Activated B cell treated with CpG ODN at 0.5 μM for 24 hours (primary cell): ENCODE measurements around the gene ANO1. TPM values are rescaled to one million over a fixed set of nuclear protein-coding genes. Genes with fewer than 3 reads are reported as not detected.

Source experiments
- ATAC-seq: fragments of 200-7000 bp; cut with Tn5 transposase; one replicate; pipeline ENCODE4 v1.10.0; 2021; ENCODE audit warnings: low read depth, mild to moderate bottlenecking, moderate library complexity
- CTCF ChIA-PET: fragments of 350-600 bp; sonication (Branson Sonifier 250); formaldehyde crosslinking; loops from one replicate; lab custom pipeline; 2021; ENCODE audit warnings: antibody characterized with exemption; lab: Charles Lee
- POLR2A ChIA-PET: fragments of 350-600 bp; sonication (Branson Sonifier 250); formaldehyde crosslinking; loops from one replicate; lab custom pipeline; 2021; ENCODE audit warnings: antibody characterized with exemption; lab: Charles Lee
- DNase-seq: peaks from one replicate; pipeline ENCODE4 v3.0.0; 2022
- H3K27ac Mint-ChIP-seq: one replicate; pipeline ENCODE4 v1.8.0; 2020; ENCODE audit warnings: mixed read lengths
- H3K27me3 Mint-ChIP-seq: one replicate; pipeline ENCODE4 v1.8.0; 2021; ENCODE audit warnings: mixed read lengths
- H3K36me3 Mint-ChIP-seq: one replicate; pipeline ENCODE4 v1.8.0; 2021; ENCODE audit warnings: low read depth, mixed read lengths
- H3K4me1 Mint-ChIP-seq: one replicate; pipeline ENCODE4 v1.8.0; 2021; ENCODE audit warnings: mixed read lengths
- H3K4me3 Mint-ChIP-seq: one replicate; pipeline ENCODE4 v1.8.0; 2020; ENCODE audit warnings: mild to moderate bottlenecking, mixed read lengths
- H3K9me3 Mint-ChIP-seq: one replicate; pipeline ENCODE4 v1.8.0; 2020; ENCODE audit warnings: mixed read lengths
- intact Hi-C: fragments of 100-400 bp; cut with micrococcal nuclease; formaldehyde crosslinking; loops from one replicate; pipeline ENCODE4 v1.15.1; 2024
- total RNA-seq: library from RNA; stranded (reverse); gene quantifications from 2 replicates; pipeline ENCODE4 v1.2.3, GENCODE V29; 2022
- TF ChIP-seq, protein P1 (sequence below): fragments of 200-600 bp; IDR thresholded peaks from one replicate; pipeline ENCODE4 v1.8.0; 2022; ENCODE audit warnings: antibody characterized with exemption, mild to moderate bottlenecking

ANO1 gene
- total RNA-seq, 1 donor from 2014 or later: not detected

DNA sequence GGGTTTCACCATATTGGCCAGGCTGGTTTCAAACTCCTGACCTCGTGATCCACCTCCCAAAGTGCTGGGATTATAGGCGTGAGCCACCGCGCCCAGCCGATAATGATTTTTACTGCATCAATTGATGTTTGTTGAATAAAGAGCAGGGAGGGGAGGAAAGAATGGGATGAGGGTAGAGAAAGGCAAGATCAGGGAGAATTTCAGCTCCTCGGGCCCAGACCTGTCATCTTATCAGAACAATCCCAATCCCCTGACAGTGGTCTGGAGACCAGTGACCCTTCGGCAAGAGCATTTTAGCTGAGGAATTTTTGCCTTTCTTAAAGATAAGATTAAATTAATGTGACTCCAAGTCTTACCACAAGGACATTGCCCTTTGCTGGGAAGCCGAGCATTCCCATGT lies 15.0 kb upstream of the ANO1 start:
- Mint-ChIP-seq H3K9me3 (no peaks in the 10 kb centered on the region), H3K4me3 (no peak overlapping the region), H3K27me3 (peaks cover 10% of the 10 kb centered on the region), H3K4me1 (no peaks in the 10 kb centered on the region), H3K27ac (no peak overlapping the region), H3K36me3 (no peaks in the 10 kb centered on the region)
- CTCF ChIA-PET: no interaction called here
- intact Hi-C loops: no loop called here
- TF ChIP-seq, protein P1, sequence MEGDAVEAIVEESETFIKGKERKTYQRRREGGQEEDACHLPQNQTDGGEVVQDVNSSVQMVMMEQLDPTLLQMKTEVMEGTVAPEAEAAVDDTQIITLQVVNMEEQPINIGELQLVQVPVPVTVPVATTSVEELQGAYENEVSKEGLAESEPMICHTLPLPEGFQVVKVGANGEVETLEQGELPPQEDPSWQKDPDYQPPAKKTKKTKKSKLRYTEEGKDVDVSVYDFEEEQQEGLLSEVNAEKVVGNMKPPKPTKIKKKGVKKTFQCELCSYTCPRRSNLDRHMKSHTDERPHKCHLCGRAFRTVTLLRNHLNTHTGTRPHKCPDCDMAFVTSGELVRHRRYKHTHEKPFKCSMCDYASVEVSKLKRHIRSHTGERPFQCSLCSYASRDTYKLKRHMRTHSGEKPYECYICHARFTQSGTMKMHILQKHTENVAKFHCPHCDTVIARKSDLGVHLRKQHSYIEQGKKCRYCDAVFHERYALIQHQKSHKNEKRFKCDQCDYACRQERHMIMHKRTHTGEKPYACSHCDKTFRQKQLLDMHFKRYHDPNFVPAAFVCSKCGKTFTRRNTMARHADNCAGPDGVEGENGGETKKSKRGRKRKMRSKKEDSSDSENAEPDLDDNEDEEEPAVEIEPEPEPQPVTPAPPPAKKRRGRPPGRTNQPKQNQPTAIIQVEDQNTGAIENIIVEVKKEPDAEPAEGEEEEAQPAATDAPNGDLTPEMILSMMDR: no peak
- DNase-seq (no peak), ATAC-seq (no peak)
- POLR2A ChIA-PET: no interaction called here

DNA sequence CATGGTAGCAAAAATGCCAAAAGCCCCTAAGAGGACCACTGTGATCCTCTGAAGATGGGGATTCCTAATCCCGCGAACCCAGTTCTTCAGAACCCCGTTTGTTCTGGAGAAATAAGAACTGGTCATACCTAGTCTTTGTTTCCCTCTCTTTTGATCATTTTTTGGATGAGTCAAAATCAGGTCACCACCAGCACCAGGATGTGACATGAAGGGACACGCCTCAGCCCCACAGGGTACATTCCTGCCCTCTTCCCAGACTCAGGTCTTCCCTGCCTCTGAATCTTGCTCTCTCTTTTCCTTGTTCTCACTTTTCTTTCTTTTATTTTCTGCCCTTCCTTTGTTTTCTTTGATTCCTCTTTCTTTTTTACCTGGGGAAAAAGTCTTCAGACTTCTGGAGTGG lies 14.6 kb upstream of the ANO1 start:
- ChIA-PET POLR2A (no interaction called here), CTCF (no interaction called here)
- Mint-ChIP-seq H3K27ac (no peak overlapping the region), H3K4me1 (no peaks in the 10 kb centered on the region), H3K4me3 (no peak overlapping the region), H3K27me3 (peaks cover 15% of the 10 kb centered on the region), H3K36me3 (no peaks in the 10 kb centered on the region), H3K9me3 (no peaks in the 10 kb centered on the region)
- DNase-seq: no peak
- TF ChIP-seq, protein P1: no peak
- no peak for ATAC-seq
- intact Hi-C loops: no loop called here

- TF ChIP-seq, protein P1: no peak
- ChIA-PET CTCF (no interaction called here), POLR2A (no interaction called here)
- Mint-ChIP-seq H3K4me3 (no peak overlapping the region), H3K36me3 (no peaks in the 10 kb centered on the region), H3K27me3 (peaks cover 18% of the 10 kb centered on the region), H3K4me1 (no peaks in the 10 kb centered on the region), H3K27ac (no peak overlapping the region), H3K9me3 (no peaks in the 10 kb centered on the region)
- ATAC-seq (no peak), DNase-seq (no peak)
- intact Hi-C loops: no loop called here
These were observed 13.9 kb upstream of the ANO1 start for GRCh38 chr11:70064008-70064725.

DNA sequence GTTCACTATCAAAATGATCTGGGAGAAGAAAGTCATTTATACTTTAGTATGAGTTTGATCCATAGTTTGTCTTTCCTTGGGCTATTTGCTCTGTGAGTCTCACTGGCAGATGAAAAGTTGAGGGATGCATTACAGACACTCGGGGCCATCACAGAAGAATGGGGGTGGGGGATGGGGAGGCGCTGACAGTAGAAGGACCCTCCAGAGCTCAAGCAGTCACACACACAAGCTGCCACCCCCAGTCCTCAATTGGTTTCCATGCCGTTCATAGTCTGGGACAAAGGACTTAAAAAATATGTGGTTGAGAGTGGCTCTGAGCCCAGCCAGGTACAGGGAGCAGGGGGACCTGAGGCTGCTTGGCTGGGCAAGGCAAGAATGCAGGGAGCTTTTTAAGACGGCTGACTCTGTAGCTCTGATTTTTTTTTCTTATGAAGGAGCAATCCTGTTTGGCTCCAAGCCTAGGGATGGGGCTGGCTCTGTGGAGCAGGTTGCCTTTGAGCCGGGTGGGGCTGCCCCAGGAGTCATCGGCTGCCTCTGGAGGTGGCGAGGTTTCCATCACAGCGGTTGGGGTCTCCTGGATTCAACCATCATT lies 13.3 kb upstream of the ANO1 start:
- no peaks in the 10 kb centered on the region for H3K9me3 Mint-ChIP-seq
- H3K4me1 Mint-ChIP-seq: no peaks in the 10 kb centered on the region
- TF ChIP-seq, protein P1: no peak
- peaks cover 24% of the 10 kb centered on the region for H3K27me3 Mint-ChIP-seq
- H3K4me3 Mint-ChIP-seq: no peak overlapping the region
- ChIA-PET POLR2A (no interaction called here), CTCF (no interaction called here)
- DNase-seq: no peak
- no peak overlapping the region for H3K27ac Mint-ChIP-seq
- intact Hi-C loops: no loop called here
- no peaks in the 10 kb centered on the region for H3K36me3 Mint-ChIP-seq
- no peak for ATAC-seq

- no peak overlapping the region for H3K27ac Mint-ChIP-seq
- no peaks in the 10 kb centered on the region for H3K4me1 Mint-ChIP-seq
- POLR2A ChIA-PET: no interaction called here
- CTCF ChIA-PET: no interaction called here
- TF ChIP-seq, protein P1: no peak
- no peaks in the 10 kb centered on the region for H3K36me3 Mint-ChIP-seq
- no peak overlapping the region for H3K4me3 Mint-ChIP-seq
- ATAC-seq (no peak), DNase-seq (no peak)
- intact Hi-C loops: no loop called here
- no peaks in the 10 kb centered on the region for H3K9me3 Mint-ChIP-seq
- H3K27me3 Mint-ChIP-seq: peaks cover 31% of the 10 kb centered on the region
These were observed 12.6 kb upstream of the ANO1 start for GRCh38 chr11:70065318-70066135.
